ENCODE results near the gene RXRG.

GRCh38 chr1:165355139-165355976 is 89.6 kb downstream of the RXRG start:
- TF ChIP-seq CTCF (IDR thresholded peaks at IDR 0.05; ENCODE audit: extremely low read depth in 1 of 2, insufficient read depth in 1 of 2, low read depth in 1 of 2, low read length in 2 of 2) (no peak), EZH2 (IDR thresholded peaks at IDR 0.05; ENCODE audit: borderline replicate concordance, low read depth, low read length, severe bottlenecking) (peak; percentile 69), POLR2A (IDR thresholded peaks at IDR 0.05; ENCODE audit: low read depth, low read length) (no peak), POLR2AphosphoS5 (IDR thresholded peaks at IDR 0.05; ENCODE audit: insufficient read depth, low read depth, low read length) (no peak), GATA2 (IDR thresholded peaks at IDR 0.05; ENCODE audit: insufficient read depth, insufficient read length, low read depth, low read length) (no peak)

Measured in endothelial cell of umbilical vein (primary cell).